Fibroblast of pulmonary artery (primary cell): ENCODE data around the gene RAB33B.

Experiments
- DNase-seq: peaks from one replicate; pipeline ENCODE4 v3.0.0-alpha.2; 2010; ENCODE audit warnings: low read depth
- H3K4me3 ChIP-seq: replicated peaks from 2 replicates; pipeline ENCODE4 v1.5.1; 2011; ENCODE audit warnings: low read depth, mild to moderate bottlenecking, control low read depth, low read length, moderate library complexity
- CTCF ChIP-seq: IDR thresholded peaks from 2 replicates; pipeline ENCODE4 v1.5.1; 2011; ENCODE audit warnings: mild to moderate bottlenecking, control low read depth, low read length, inconsistent platforms; ENCODE audit errors: missing control alignments

Gene RAB33B

GRCh38 chr4:139503622-139504166 is 49.8 kb downstream of the RAB33B start:
- DNase-seq: no peak
- no peak for TF ChIP-seq CTCF
- H3K4me3 ChIP-seq: no peak overlapping the region

- TF ChIP-seq CTCF: no peak
- H3K4me3 ChIP-seq: no peak overlapping the region
- DNase-seq: no peak
Observed at GRCh38 chr4:139506774-139507173, 52.9 kb downstream of the RAB33B start.

- H3K4me3 ChIP-seq: no peak overlapping the region
- DNase-seq: no peak
Observed at GRCh38 chr4:139508581-139509237, 54.8 kb downstream of the RAB33B start.

GRCh38 chr4:139509727-139510410 is 55.9 kb downstream of the RAB33B start:
- DNase-seq: peak; percentile 38
- H3K4me3 ChIP-seq: no peak overlapping the region
- TF ChIP-seq CTCF: peak; percentile 51

More at GRCh38 chr4:139508581-139509237, 54.8 kb downstream of the RAB33B start:
- no peak for TF ChIP-seq CTCF

GRCh38 chr4:139511320-139511719 is 57.4 kb downstream of the RAB33B start:
- H3K4me3 ChIP-seq: no peak overlapping the region
- peak; percentile 47 for DNase-seq
- no peak for TF ChIP-seq CTCF

GRCh38 chr4:139514382-139515059 is 60.6 kb downstream of the RAB33B start:
- H3K4me3 ChIP-seq: no peak overlapping the region
- TF ChIP-seq CTCF: no peak
- no peak for DNase-seq
